Coronary artery (tissue), 2 donors: Measurements from ENCODE around the gene WDR13.

Experiments used
- DNase-seq: peaks from one replicate; pipeline ENCODE4 v3.0.0-alpha.2; 2017; ENCODE audit warnings: low spot score
- H3K27ac ChIP-seq, 2 donors: fragments of 200-600 bp; sonication (generic); one replicate each; pipeline ENCODE4 v1.5.1; 2016 to 2019
- H3K4me3 ChIP-seq: fragments of 200-600 bp; sonication (generic); 2 replicates; pipeline ENCODE4 v1.5.1; 2016; ENCODE audit warnings: mild to moderate bottlenecking, moderate library complexity
- TF ChIP-seq, protein P1 (sequence below): fragments of 200-600 bp; sonication (generic); IDR thresholded peaks from one replicate; pipeline ENCODE4 v1.5.1; 2019; ENCODE audit warnings: antibody characterized with exemption

The WDR13 gene

DNA sequence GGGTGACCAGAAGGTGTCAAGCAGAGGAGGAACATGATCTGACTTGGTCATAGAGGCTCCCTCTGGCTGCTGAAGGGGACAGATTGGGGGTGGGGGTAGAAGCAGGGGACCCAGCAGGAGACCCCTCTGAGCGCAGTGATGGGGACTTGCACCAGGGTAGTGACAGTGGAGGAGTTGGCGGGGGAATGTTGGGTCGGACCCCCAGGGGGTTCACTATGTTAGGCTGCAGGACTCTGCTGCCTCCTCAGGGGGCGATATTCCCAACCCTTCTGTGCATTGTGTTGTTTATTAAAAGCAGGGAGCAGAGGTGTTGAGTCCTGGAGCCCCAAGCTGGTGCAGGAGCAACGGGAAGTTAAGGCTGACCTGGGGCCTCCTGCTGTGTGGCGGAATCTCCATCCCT, 8.8 kb downstream of the WDR13 start:
- TF ChIP-seq, protein P1, sequence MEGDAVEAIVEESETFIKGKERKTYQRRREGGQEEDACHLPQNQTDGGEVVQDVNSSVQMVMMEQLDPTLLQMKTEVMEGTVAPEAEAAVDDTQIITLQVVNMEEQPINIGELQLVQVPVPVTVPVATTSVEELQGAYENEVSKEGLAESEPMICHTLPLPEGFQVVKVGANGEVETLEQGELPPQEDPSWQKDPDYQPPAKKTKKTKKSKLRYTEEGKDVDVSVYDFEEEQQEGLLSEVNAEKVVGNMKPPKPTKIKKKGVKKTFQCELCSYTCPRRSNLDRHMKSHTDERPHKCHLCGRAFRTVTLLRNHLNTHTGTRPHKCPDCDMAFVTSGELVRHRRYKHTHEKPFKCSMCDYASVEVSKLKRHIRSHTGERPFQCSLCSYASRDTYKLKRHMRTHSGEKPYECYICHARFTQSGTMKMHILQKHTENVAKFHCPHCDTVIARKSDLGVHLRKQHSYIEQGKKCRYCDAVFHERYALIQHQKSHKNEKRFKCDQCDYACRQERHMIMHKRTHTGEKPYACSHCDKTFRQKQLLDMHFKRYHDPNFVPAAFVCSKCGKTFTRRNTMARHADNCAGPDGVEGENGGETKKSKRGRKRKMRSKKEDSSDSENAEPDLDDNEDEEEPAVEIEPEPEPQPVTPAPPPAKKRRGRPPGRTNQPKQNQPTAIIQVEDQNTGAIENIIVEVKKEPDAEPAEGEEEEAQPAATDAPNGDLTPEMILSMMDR, result no peak
- Histone ChIP-seq H3K27ac (no peak overlapping the region), H3K4me3 (no peak overlapping the region)
- DNase-seq, result no peak

DNA sequence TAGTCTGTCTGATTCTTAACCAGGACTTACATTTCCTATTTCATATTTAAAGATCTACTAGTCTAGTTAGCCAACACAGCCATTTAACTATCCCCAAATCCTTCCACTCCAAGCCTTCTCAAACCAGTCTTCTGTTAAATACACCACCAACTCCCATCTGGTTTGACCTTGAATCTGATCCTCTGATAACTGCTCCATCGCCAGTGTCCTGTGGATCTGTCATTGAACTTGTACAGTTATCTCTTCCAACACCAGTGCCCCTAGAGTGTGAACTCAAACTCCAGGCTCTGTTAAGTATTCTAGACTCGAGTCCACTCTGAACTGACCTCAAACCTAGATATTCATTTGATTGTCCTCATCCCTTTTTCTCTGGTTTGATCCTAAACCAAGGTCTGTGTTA, 14.4 kb downstream of the WDR13 start:
- TF ChIP-seq, protein P1, result no peak
- Histone ChIP-seq H3K27ac (no peak overlapping the region), H3K4me3 (no peak overlapping the region)
- no peak for DNase-seq

DNA sequence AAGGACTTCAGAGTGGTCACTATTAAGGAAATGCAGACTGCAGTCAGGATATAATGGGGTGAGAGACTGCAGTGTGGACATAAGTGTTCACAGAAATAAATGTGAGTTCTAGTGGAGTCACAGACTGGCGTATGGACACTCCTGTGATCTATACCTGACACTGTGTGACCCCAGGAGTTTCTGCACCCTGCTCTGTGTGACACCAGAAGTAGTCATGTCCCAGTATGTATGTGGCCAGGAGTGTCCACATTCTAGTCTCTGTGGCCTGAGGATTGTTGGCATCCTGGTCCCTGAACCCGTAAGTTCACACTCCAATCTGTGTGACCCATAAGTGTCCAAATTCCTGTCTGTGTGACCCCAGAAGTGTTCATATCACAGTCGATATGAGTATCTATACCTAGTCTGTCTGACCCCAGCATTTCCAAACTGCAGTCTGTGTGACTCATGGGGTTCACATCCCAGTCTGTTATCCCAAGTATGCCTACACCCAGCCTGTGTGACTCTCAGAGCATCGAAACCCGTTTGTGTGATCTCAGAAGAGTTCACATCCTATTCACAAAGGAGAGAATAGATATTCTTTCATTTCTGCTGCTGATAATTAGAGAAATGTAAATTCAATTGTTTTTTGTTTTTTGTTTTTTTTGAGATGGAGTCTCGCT, 16.3 kb downstream of the WDR13 start:
- TF ChIP-seq, protein P1, result no peak
- Histone ChIP-seq H3K4me3 (no peak overlapping the region), H3K27ac (no peak overlapping the region)
- DNase-seq, result no peak

DNA sequence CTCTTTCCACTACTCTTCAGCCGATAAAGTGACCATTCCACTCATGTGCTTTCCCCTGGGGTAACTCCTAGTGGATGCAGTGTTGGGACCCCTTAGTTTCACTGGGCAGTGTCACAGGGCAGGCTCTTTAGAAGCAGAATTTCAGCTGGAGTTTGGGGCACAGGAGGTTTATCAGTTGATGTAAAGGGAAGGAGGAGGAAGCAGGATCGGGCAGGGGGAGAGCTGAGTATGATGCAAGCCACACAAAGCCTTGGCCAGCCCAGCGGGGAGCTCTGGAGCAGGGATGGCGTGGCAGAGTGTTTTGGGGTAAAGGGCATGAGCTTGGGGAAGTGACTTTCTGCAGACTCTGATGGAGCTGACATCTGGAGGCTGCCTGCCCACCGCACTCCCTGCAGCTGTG, 19.3 kb downstream of the WDR13 start:
- DNase-seq, result no peak
- H3K27ac ChIP-seq, result no peak overlapping the region
- TF ChIP-seq, protein P1, result no peak
- no peak overlapping the region for H3K4me3 ChIP-seq

DNA sequence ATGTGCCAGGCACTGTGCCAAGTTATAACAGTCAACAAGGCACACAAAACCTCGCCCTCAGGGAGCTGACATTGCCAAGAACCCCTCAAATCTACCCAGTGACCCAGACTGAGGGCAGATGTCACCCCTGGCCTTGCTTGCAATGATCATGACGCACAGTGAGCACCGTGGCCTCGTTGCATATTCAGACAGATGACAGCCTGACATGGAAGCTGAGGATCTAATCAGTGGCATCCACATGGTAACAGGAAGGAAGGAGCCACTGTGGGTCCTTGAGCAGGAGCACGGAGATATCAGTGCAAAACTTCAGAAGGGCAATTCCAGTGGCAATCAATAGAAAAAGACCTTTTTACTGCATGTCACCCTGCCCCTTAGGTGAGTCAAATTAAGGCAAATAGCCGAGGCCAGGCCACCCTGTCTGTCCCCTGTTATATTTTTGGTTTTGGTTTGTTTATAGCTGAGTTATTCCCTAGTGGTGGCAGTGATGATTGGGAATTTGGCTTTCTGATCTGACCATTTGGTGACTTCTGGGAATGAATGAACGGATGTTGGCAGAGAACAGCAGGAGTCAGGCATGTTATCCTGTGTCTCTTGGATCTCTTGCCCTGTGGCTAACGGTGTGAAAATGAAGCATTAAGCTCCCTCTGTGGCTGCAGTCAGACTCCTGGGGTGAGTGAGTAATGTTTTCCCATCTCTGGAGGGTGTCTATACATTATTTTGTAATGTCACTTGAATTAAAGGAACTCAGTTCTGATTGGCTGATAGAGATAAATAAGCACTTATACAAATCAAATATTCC, 20.4 kb downstream of the WDR13 start:
- TF ChIP-seq, protein P1, result no peak
- no peak for DNase-seq
- H3K4me3 ChIP-seq, result no peak overlapping the region
- no peak overlapping the region for H3K27ac ChIP-seq

DNA sequence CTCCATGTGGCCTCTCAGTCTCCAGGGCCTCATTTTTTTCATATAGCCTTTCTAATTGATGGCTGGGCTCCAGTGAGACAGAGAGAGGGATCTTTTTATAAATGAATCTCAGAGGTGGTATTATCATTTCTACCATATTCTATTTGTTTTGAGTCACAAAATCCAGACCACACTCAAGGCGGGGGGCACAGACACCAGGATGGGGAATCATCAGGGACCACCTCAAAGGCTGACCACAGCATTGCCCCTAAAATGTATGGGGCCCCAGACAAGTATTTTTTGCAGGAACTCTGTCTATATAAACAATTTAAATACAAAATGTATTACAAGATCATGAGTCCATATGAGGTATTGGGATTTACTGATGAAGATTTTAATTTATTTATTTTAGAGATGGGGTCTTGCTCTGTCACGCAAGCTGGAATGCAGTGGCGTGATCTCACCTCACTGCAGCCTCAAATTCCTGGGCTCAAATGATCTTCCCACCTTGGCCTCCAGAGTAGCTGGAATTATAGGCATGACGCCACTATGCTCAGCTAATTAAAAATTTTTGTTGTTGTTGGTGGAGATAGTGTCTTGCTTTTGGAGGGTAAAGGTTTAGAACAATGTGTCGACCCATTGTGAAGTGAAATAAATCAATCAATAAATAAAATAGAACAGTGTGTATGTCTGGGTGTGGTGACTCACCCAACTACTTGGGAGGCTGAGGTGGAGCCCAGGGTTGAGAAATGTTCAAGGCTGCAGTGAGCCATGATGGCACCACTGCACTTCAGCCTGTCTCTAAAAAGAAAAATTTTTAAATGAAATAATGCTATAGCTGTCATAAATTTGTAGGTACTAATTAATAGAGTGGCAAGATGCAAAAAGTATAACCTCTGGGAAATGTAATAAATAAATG, 29.4 kb downstream of the WDR13 start:
- H3K27ac ChIP-seq, result no peak overlapping the region
- H3K4me3 ChIP-seq, result no peak overlapping the region
- DNase-seq, result no peak
- TF ChIP-seq, protein P1, result no peak
